ENCODE results near the gene ZNF646. TPM values are rescaled to one million over a fixed set of nuclear protein-coding genes. Genes with fewer than 3 reads are reported as not detected.

ZNF646 gene
- polyA plus RNA-seq, 1 donor from 2014 or later: 8.5 TPM

- Histone ChIP-seq H3K27me3 (ENCODE audit: insufficient read depth, low read depth, low read length) (no peaks in the 10 kb centered on the region), H3K9ac (ENCODE audit: low read length) (no peak overlapping the region), H3K9me2 (ENCODE audit: insufficient read depth, low read length) (no peaks in the 10 kb centered on the region), H3K36me3 (ENCODE audit: insufficient read depth, low read length) (peaks cover 11% of the 10 kb centered on the region), H3K27ac (ENCODE audit: low read length) (no peak overlapping the region), H3F3A (ENCODE audit: insufficient read depth, low read length, poor library complexity, severe bottlenecking) (no peaks in the 10 kb centered on the region), H4K20me1 (ENCODE audit: insufficient read depth) (no peaks in the 10 kb centered on the region), H3K4me3 (ENCODE audit: low read length) (no peak overlapping the region), H3K79me2 (replicated peaks; ENCODE audit: insufficient read depth, low read length) (peaks cover under 1% of the 10 kb centered on the region), H2AFZ (ENCODE audit: low read depth, low read length) (no peak overlapping the region), H3K9me3 (ENCODE audit: low read length) (no peaks in the 10 kb centered on the region), H3K4me2 (ENCODE audit: low read length) (no peak overlapping the region)
- TF ChIP-seq EZH2 (IDR thresholded peaks at IDR 0.05; ENCODE audit: borderline replicate concordance, insufficient read depth, low read length, poor library complexity, severe bottlenecking) (no peak), EP300 (conservative IDR thresholded peaks at IDR 0.05; ENCODE audit: poor library complexity, severe bottlenecking) (no peak), REST (IDR thresholded peaks at IDR 0.05; ENCODE audit: borderline replicate concordance) (no peak), RAD21 (conservative IDR thresholded peaks at IDR 0.05) (no peak), MXI1 (conservative IDR thresholded peaks at IDR 0.05; ENCODE audit: poor library complexity, severe bottlenecking) (no peak), POLR2AphosphoS5 (IDR thresholded peaks at IDR 0.05) (no peak), CTCF (IDR thresholded peaks at IDR 0.05; ENCODE audit: poor library complexity, severe bottlenecking) (no peak), SMC3 (conservative IDR thresholded peaks at IDR 0.05; ENCODE audit: poor library complexity) (no peak), TAF1 (IDR thresholded peaks at IDR 0.05; ENCODE audit: low read depth) (no peak)
Observed at GRCh38 chr16:31083081-31083480, 8.9 kb downstream of the ZNF646 start.

GRCh38 chr16:31083556-31083955, 9.3 kb downstream of the ZNF646 start:
- Histone ChIP-seq H3K4me2 (ENCODE audit: low read length) (no peak overlapping the region), H2AFZ (ENCODE audit: low read depth, low read length) (no peak overlapping the region), H3K9ac (ENCODE audit: low read length) (no peak overlapping the region), H3F3A (ENCODE audit: insufficient read depth, low read length, poor library complexity, severe bottlenecking) (no peaks in the 10 kb centered on the region), H3K9me3 (ENCODE audit: low read length) (no peaks in the 10 kb centered on the region), H3K4me3 (ENCODE audit: low read length) (no peak overlapping the region), H3K79me2 (replicated peaks; ENCODE audit: insufficient read depth, low read length) (no peaks in the 10 kb centered on the region), H3K27ac (ENCODE audit: low read length) (no peak overlapping the region), H3K9me2 (ENCODE audit: insufficient read depth, low read length) (no peaks in the 10 kb centered on the region), H4K20me1 (ENCODE audit: insufficient read depth) (no peaks in the 10 kb centered on the region), H3K27me3 (ENCODE audit: insufficient read depth, low read depth, low read length) (no peaks in the 10 kb centered on the region), H3K36me3 (ENCODE audit: insufficient read depth, low read length) (peaks cover 11% of the 10 kb centered on the region)
- TF ChIP-seq MXI1 (conservative IDR thresholded peaks at IDR 0.05; ENCODE audit: poor library complexity, severe bottlenecking) (no peak), REST (IDR thresholded peaks at IDR 0.05; ENCODE audit: borderline replicate concordance) (no peak), RAD21 (conservative IDR thresholded peaks at IDR 0.05) (no peak), TAF1 (IDR thresholded peaks at IDR 0.05; ENCODE audit: low read depth) (no peak), POLR2AphosphoS5 (IDR thresholded peaks at IDR 0.05) (no peak), SMC3 (conservative IDR thresholded peaks at IDR 0.05; ENCODE audit: poor library complexity) (no peak), EP300 (conservative IDR thresholded peaks at IDR 0.05; ENCODE audit: poor library complexity, severe bottlenecking) (no peak), CTCF (IDR thresholded peaks at IDR 0.05; ENCODE audit: poor library complexity, severe bottlenecking) (no peak), EZH2 (IDR thresholded peaks at IDR 0.05; ENCODE audit: borderline replicate concordance, insufficient read depth, low read length, poor library complexity, severe bottlenecking) (no peak)
